ENCODE results near the gene MYO18A. TPM values are rescaled to one million over a fixed set of nuclear protein-coding genes. Genes with fewer than 3 reads are reported as not detected.

MYO18A gene
- total RNA-seq, 4 donors from 2014 or later, result 526 to 1,058 (median 835) TPM

DNA sequence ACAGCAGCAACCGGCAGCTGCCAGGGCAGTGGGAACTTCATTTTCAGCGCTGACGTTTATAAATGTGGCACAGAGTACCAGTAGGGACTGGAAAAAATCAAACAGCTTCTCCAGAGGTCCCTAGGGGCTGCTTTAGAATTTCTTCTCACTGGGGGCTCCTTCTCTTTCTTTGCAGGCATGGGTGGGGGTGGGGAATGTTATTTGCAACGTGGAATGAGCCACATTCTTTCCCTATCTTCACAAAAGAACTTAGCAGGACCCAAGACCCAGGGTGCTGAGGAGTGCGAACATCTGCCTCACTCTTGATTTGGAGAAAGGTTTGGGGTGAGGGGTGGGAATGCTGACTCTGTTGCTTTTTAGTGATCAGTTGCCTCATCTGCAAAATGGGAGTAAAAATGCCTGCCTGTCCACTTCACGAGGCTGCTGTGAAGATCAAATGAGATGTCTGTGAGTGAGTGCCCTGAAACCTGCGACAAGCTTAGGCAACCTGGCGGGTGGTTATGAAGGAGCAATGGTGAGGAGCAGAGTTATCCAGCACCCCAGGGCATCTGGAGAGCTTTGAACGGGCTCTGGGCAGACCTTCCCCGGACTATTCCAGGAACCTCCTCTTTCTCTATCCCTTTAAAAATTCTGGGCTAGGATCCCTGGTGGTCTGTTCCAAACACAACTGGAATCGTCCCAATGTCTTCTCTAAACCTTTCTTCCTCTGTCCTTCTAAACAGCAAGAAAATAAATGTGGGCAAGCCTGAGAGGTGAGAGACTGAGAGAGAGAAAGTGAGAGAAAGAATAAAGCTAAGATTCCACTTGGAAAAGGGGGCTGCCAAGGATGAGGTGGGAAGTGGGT lies 148.0 kb downstream of the MYO18A start:
- in situ Hi-C loops (cut with MboI; ENCODE audit: low sequenced_read_pairs in 4 of 4) (no loop called here), intact Hi-C loops (cut with DNase I; ENCODE audit: low total_unique reads) (no loop called here)
- H3K4me1 ChIP-seq, result no peaks in the 10 kb centered on the region
- H3K9me3 ChIP-seq, result no peaks in the 10 kb centered on the region
- no peaks in the 10 kb centered on the region for H3K36me3 ChIP-seq
- H3K27ac ChIP-seq, result no peak overlapping the region
- H3K4me3 ChIP-seq, result no peak overlapping the region
- DNase-seq, result no peak
- no peak for ATAC-seq
- TF ChIP-seq POLR2A (IDR thresholded peaks at IDR 0.05), result no peak
- TF ChIP-seq, protein P1, sequence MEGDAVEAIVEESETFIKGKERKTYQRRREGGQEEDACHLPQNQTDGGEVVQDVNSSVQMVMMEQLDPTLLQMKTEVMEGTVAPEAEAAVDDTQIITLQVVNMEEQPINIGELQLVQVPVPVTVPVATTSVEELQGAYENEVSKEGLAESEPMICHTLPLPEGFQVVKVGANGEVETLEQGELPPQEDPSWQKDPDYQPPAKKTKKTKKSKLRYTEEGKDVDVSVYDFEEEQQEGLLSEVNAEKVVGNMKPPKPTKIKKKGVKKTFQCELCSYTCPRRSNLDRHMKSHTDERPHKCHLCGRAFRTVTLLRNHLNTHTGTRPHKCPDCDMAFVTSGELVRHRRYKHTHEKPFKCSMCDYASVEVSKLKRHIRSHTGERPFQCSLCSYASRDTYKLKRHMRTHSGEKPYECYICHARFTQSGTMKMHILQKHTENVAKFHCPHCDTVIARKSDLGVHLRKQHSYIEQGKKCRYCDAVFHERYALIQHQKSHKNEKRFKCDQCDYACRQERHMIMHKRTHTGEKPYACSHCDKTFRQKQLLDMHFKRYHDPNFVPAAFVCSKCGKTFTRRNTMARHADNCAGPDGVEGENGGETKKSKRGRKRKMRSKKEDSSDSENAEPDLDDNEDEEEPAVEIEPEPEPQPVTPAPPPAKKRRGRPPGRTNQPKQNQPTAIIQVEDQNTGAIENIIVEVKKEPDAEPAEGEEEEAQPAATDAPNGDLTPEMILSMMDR (IDR thresholded peaks at IDR 0.05 in 4 of 5, conservative IDR thresholded peaks at IDR 0.05 in 1 of 5), result no peak
- H3K27me3 ChIP-seq, result peaks cover 7 to 35% (median 21%) of the 10 kb centered on the region in 3 donors

DNA sequence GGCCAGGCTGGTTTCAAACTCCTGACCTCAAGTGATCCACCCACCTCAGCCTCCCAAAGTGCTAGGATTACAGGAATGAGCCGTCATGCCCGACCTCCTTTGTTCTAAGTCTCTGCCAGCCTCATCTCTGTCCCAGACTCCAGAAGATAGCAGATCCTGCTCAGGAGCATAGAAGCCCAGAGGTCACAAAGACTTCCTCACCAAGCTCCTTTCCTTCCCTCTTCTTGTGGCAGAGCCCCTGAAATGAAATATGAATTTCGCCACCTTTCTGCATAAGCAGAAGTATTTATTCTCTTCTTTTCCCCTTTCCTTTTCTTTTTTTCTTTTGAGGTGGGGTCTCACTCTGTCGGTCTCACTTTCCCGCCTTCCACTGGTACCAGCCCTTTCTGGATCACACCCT lies 148.7 kb downstream of the MYO18A start:
- DNase-seq (no peak), ATAC-seq (no peak)
- in situ Hi-C loops (cut with MboI; ENCODE audit: low sequenced_read_pairs in 4 of 4) (no loop called here), intact Hi-C loops (cut with DNase I; ENCODE audit: low total_unique reads) (no loop called here)
- peaks cover 7 to 32% (median 19%) of the 10 kb centered on the region in 3 donors for H3K27me3 ChIP-seq
- H3K27ac ChIP-seq, result no peak overlapping the region
- no peaks in the 10 kb centered on the region for H3K9me3 ChIP-seq
- H3K4me1 ChIP-seq, result no peaks in the 10 kb centered on the region
- H3K4me3 ChIP-seq, result no peak overlapping the region
- TF ChIP-seq POLR2A (IDR thresholded peaks at IDR 0.05), result no peak
- TF ChIP-seq, protein P1 (IDR thresholded peaks at IDR 0.05 in 4 of 5, conservative IDR thresholded peaks at IDR 0.05 in 1 of 5), result no peak
- H3K36me3 ChIP-seq, result no peaks in the 10 kb centered on the region

- in situ Hi-C loops (cut with MboI; ENCODE audit: low sequenced_read_pairs in 4 of 4), result no loop called here
Observed at GRCh38 chr17:29024316-29024952, 155.8 kb downstream of the MYO18A start.

GRCh38 chr17:29022074-29022473 lies 158.1 kb downstream of the MYO18A start:
- no peaks in the 10 kb centered on the region for H3K9me3 ChIP-seq
- no peaks in the 10 kb centered on the region for H3K4me1 ChIP-seq
- intact Hi-C loops (cut with DNase I; ENCODE audit: low total_unique reads), result no loop called here
- H3K27me3 ChIP-seq, result peaks cover 31 to 42% (median 33%) of the 10 kb centered on the region in 3 donors
- no peak overlapping the region for H3K4me3 ChIP-seq
- H3K36me3 ChIP-seq, result no peaks in the 10 kb centered on the region
- no peak overlapping the region for H3K27ac ChIP-seq
- in situ Hi-C loops (cut with MboI; ENCODE audit: low sequenced_read_pairs in 4 of 4), result no loop called here
- ATAC-seq (no peak), DNase-seq (no peak)
- TF ChIP-seq POLR2A (IDR thresholded peaks at IDR 0.05), result no peak
- TF ChIP-seq, protein P1 (IDR thresholded peaks at IDR 0.05 in 4 of 5, conservative IDR thresholded peaks at IDR 0.05 in 1 of 5), result no peak

More at GRCh38 chr17:29024316-29024952, 155.8 kb downstream of the MYO18A start:
- DNase-seq (no peak), ATAC-seq (no peak)
- Histone ChIP-seq H3K27ac (no peak overlapping the region), H3K4me3 (no peak overlapping the region), H3K4me1 (no peaks in the 10 kb centered on the region), H3K27me3 (peaks cover 13 to 20% (median 20%) of the 10 kb centered on the region in 3 donors), H3K9me3 (no peaks in the 10 kb centered on the region), H3K36me3 (no peaks in the 10 kb centered on the region)
- intact Hi-C loops (cut with DNase I; ENCODE audit: low total_unique reads), result no loop called here
- TF ChIP-seq, protein P1 (IDR thresholded peaks at IDR 0.05 in 4 of 5, conservative IDR thresholded peaks at IDR 0.05 in 1 of 5), result no peak
- no peak for TF ChIP-seq POLR2A (IDR thresholded peaks at IDR 0.05)

Measured in gastrocnemius medialis (tissue), 4 donors.